K562 (cell line): ENCODE measurements around the gene TMC1. TPM values are rescaled to one million over a fixed set of nuclear protein-coding genes. Genes with fewer than 3 reads are reported as not detected.

Experiments used
- ATAC-seq: fragments of 200-7000 bp; cut with Tn5 transposase; 3 replicates; pipeline ENCODE4 v1.9.1; 2020; ENCODE audit warnings: moderate library complexity
- BruUV-seq: library from RNA; stranded (reverse); fragments of 400-500 nt; replicated peaks from 2 replicates; lab custom pipeline; 2021; lab: Mats Ljungman, UMichigan
- CTCF ChIA-PET: fragments of 300-600 bp; formaldehyde crosslinking; extraction: SDS; loops from one replicate; lab custom pipeline; 2021; ENCODE audit warnings: low intra/inter-chr PET ratio; lab: Yijun Ruan, JAX
- POLR2A ChIA-PET: fragments of 300-600, 350-650 bp; sonication (Branson Sonifier 250); formaldehyde crosslinking; extraction: SDS; loops from one replicate; lab custom pipeline; 2021; ENCODE audit warnings: antibody characterized with exemption, inconsistent platforms; lab: Yijun Ruan, JAX
- DNase-seq, 4 experiments: peaks; one replicate each; pipeline versions ENCODE4 v3.0.0 to v3.0.0-alpha.2; 2011 to 2018; ENCODE audit warnings: low spot score in 3 of 4, mixed read lengths in 3 of 4; ENCODE audit errors: extremely low read depth in 1 of 4
- FAIRE-seq: peaks from 2 replicates; lab custom pipeline; 2011; peaks lifted over from hg19 to GRCh38; lab: Jason Lieb, UNC
- H2AFZ ChIP-seq: 2 replicates; pipeline ENCODE4 v1.6.0; 2011; ENCODE audit warnings: low read depth, low read length, control low read depth, inconsistent platforms
- H3K27ac ChIP-seq: fragments of 200-600 bp; 3 replicates; pipeline ENCODE4 v1.8.0; 2011; ENCODE audit warnings: low read depth, mild to moderate bottlenecking, control low read depth, inconsistent platforms, low read length, moderate library complexity, mixed read lengths; ENCODE audit errors: extremely low read depth
- H3K27me3 ChIP-seq, 2 experiments: fragments of 300-600 bp in 1 of 2; 2 replicates in 1 of 2; 3 replicates in 1 of 2; pipeline versions ENCODE4 v1.6.0 to v1.8.0; 2011; ENCODE audit warnings: inconsistent platforms in 2 of 2, low read length in 2 of 2, mild to moderate bottlenecking in 1 of 2, mixed read lengths in 1 of 2, moderate library complexity in 1 of 2; ENCODE audit not compliant: control insufficient read depth in 2 of 2, insufficient read depth in 2 of 2
- H3K36me3 ChIP-seq: fragments of 300-600 bp; 3 replicates; pipeline ENCODE4 v1.8.0; 2011; ENCODE audit warnings: mild to moderate bottlenecking, low read length, inconsistent platforms; ENCODE audit not compliant: control insufficient read depth, insufficient read depth
- H3K4me1 ChIP-seq, 2 experiments: fragments of 200-600 bp in 1 of 2; replicated peaks in 1 of 2; 2 replicates in 1 of 2; 3 replicates in 1 of 2; pipeline versions ENCODE4 v1.5.1 to v1.8.0; 2011; ENCODE audit warnings: inconsistent platforms in 2 of 2, low read length in 2 of 2, mild to moderate bottlenecking in 1 of 2, mixed read lengths in 1 of 2, moderate library complexity in 1 of 2; ENCODE audit not compliant: control insufficient read depth in 2 of 2, insufficient read depth in 2 of 2
- H3K4me2 ChIP-seq: 2 replicates; pipeline ENCODE4 v1.6.1; 2011; ENCODE audit warnings: low read length, control low read depth, inconsistent platforms, mixed read lengths; ENCODE audit not compliant: insufficient read depth
- H3K4me3 ChIP-seq: fragments of 200-600 bp; sonication (generic), shearing (Covaris generic); 2 replicates; pipeline ENCODE4 v1.5.1; 2016; ENCODE audit warnings: control low read depth, inconsistent platforms
- H3K79me2 ChIP-seq: fragments of 200-600 bp; 3 replicates; pipeline ENCODE4 v1.8.0; 2011; ENCODE audit warnings: low read length, inconsistent platforms; ENCODE audit not compliant: control insufficient read depth, insufficient read depth
- H3K9ac ChIP-seq, 2 experiments: 2 replicates each; pipeline versions ENCODE4 v1.6.0 to v1.6.1; 2011; ENCODE audit warnings: low read depth in 2 of 2, low read length in 2 of 2, control low read depth in 1 of 2, inconsistent platforms in 1 of 2, mild to moderate bottlenecking in 1 of 2, mixed read lengths in 1 of 2; ENCODE audit not compliant: insufficient read depth in 1 of 2
- H3K9me1 ChIP-seq: one replicate; pipeline ENCODE4 v1.6.0; 2011; ENCODE audit warnings: inconsistent platforms, mild to moderate bottlenecking, low read length, moderate library complexity; ENCODE audit not compliant: control insufficient read depth, insufficient read depth
- H3K9me3 ChIP-seq: replicated peaks from 2 replicates; pipeline ENCODE4 v1.5.1; 2011; ENCODE audit warnings: low read depth, low read length, inconsistent platforms; ENCODE audit not compliant: control insufficient read depth, insufficient read depth
- H4K20me1 ChIP-seq: replicated peaks from 2 replicates; pipeline ENCODE4 v1.6.1; 2011; ENCODE audit warnings: low read length, inconsistent platforms, mixed read lengths; ENCODE audit not compliant: control insufficient read depth, insufficient read depth
- DNMT1 ChIP-seq: fragments of 450-650 bp; IDR thresholded peaks from 2 replicates; pipeline ENCODE4 v1.6.1; 2016; ENCODE audit warnings: antibody characterized with exemption, mild to moderate bottlenecking
- MAFG ChIP-seq: fragments of 450-650 bp; conservative IDR thresholded peaks from 2 replicates; pipeline ENCODE4 v1.6.1; 2016; ENCODE audit warnings: missing genetic modification characterization, missing compliant biosample characterization
- MAZ ChIP-seq, 2 experiments: fragments of 450-650 bp in 1 of 2; sonication (generic) in 1 of 2; formaldehyde crosslinking; IDR thresholded peaks in 1 of 2; conservative IDR thresholded peaks in 1 of 2; 2 replicates each; pipeline versions ENCODE4 v1.4.0 to v1.5.0; 2020; ENCODE audit warnings: mild to moderate bottlenecking in 1 of 2, missing genetic modification reagents in 1 of 2
- NFE2L1 ChIP-seq: fragments of 450-650 bp; IDR thresholded peaks from 2 replicates; pipeline ENCODE4 v1.6.1; 2016; ENCODE audit warnings: missing genetic modification characterization, low read depth, mild to moderate bottlenecking, missing compliant biosample characterization, moderate library complexity, borderline replicate concordance
- PHB2 ChIP-seq: fragments of 450-650 bp; IDR thresholded peaks from 2 replicates; pipeline ENCODE4 v1.6.1; 2017; ENCODE audit warnings: low read depth
- SMAD3 ChIP-seq: fragments of 450-650 bp; formaldehyde crosslinking; conservative IDR thresholded peaks from 2 replicates; pipeline ENCODE4 v1.4.0; 2020; ENCODE audit warnings: mild to moderate bottlenecking
- TAF9B ChIP-seq: fragments of 450-650 bp; IDR thresholded peaks from 2 replicates; pipeline ENCODE4 v1.6.1; 2018; ENCODE audit warnings: mild to moderate bottlenecking; ENCODE audit not compliant: partially characterized antibody
- ZNF197 ChIP-seq: fragments of 200-800 bp; sonication (Bioruptor generic); IDR thresholded peaks from 2 replicates; pipeline ENCODE4 v1.6.1; 2016; ENCODE audit warnings: low read depth, missing genetic modification characterization, missing compliant biosample characterization
- in situ Hi-C: fragments of 300-500 bp; cut with MboI; formaldehyde crosslinking; loops from 4 replicates; pipeline ENCODE4 v1.15.0; 2018; ENCODE audit warnings: inconsistent platforms, mixed read lengths
- intact Hi-C: fragments of 100-400 bp; cut with micrococcal nuclease; formaldehyde crosslinking; loops from 2 replicates; pipeline ENCODE4 v1.14.2; 2022
- polyA plus RNA-seq, 8 experiments: library from polyadenylated mRNA; depleted of rRNA in 4 of 8; stranded (reverse) in 5 of 8; unstranded in 3 of 8; fragments of >200 nt; fragmentation: Nextera tagmentation in 2 of 8; fragmentation: Illumina TruSeq in 1 of 8; extraction: Ambion mirVana in 2 of 8; extraction: Trizol in 1 of 8; gene quantifications; 2 replicates each; pipeline versions ENCODE4 v1.2.1 to v1.2.3, GENCODE V29; 2011 to 2014; ENCODE audit warnings: inconsistent platforms in 1 of 8, missing spikeins in 1 of 8
- total RNA-seq, 7 experiments: library from RNA; depleted of rRNA in 6 of 7; stranded (reverse); fragments of >200 nt in 6 of 7; fragmentation: Illumina TruSeq in 2 of 7; extraction: Trizol in 2 of 7; gene quantifications; 2 replicates each; pipeline versions ENCODE4 v1.2.1 to v1.2.3, GENCODE V29; 2011 to 2021; ENCODE audit warnings: low replicate concordance in 1 of 7
- TF ChIP-seq, protein P1 (sequence below): fragments of 250-450 bp; sonication (Bioruptor Pico); IDR thresholded peaks from 2 replicates; pipeline ENCODE4 v1.4.0; 2020
- TF ChIP-seq, protein P2 (sequence below), 2 experiments: fragments of 450-650 bp in 1 of 2; sonication (generic) in 1 of 2; formaldehyde crosslinking in 1 of 2; IDR thresholded peaks in 1 of 2; conservative IDR thresholded peaks in 1 of 2; 2 replicates each; pipeline versions ENCODE4 v1.6.1 to v1.8.1; 2016 to 2023; ENCODE audit warnings: mild to moderate bottlenecking in 2 of 2, moderate library complexity in 2 of 2, inconsistent platforms in 1 of 2, missing genetic modification reagents in 1 of 2

The TMC1 gene
- total and polyA plus RNA-seq, 9 of the 15 experiments (the other 6 are each of a cell fraction or from before 2014, with no cell fraction given): 0.10 to 0.15 TPM; not detected in 7

DNA sequence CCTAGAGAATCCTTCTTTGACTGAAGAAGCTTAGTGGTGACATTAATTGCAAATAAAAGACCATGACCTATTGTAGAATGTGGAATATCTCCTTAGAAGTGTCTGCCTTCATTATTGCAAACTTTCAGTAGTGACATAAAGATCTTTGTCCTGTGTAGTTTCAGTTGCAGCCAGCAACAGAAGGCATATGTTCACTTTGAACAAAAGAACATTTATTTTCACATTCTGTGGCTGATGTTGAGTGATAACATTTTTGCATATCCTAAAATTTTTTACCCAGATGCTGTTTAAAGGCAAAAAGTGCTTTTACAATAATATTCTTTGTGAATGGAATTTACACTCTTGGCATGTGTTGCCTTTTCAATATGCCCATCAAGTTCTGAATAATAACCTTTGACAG lies 165.9 kb downstream of the TMC1 start (continued):
- TF ChIP-seq, protein P1, sequence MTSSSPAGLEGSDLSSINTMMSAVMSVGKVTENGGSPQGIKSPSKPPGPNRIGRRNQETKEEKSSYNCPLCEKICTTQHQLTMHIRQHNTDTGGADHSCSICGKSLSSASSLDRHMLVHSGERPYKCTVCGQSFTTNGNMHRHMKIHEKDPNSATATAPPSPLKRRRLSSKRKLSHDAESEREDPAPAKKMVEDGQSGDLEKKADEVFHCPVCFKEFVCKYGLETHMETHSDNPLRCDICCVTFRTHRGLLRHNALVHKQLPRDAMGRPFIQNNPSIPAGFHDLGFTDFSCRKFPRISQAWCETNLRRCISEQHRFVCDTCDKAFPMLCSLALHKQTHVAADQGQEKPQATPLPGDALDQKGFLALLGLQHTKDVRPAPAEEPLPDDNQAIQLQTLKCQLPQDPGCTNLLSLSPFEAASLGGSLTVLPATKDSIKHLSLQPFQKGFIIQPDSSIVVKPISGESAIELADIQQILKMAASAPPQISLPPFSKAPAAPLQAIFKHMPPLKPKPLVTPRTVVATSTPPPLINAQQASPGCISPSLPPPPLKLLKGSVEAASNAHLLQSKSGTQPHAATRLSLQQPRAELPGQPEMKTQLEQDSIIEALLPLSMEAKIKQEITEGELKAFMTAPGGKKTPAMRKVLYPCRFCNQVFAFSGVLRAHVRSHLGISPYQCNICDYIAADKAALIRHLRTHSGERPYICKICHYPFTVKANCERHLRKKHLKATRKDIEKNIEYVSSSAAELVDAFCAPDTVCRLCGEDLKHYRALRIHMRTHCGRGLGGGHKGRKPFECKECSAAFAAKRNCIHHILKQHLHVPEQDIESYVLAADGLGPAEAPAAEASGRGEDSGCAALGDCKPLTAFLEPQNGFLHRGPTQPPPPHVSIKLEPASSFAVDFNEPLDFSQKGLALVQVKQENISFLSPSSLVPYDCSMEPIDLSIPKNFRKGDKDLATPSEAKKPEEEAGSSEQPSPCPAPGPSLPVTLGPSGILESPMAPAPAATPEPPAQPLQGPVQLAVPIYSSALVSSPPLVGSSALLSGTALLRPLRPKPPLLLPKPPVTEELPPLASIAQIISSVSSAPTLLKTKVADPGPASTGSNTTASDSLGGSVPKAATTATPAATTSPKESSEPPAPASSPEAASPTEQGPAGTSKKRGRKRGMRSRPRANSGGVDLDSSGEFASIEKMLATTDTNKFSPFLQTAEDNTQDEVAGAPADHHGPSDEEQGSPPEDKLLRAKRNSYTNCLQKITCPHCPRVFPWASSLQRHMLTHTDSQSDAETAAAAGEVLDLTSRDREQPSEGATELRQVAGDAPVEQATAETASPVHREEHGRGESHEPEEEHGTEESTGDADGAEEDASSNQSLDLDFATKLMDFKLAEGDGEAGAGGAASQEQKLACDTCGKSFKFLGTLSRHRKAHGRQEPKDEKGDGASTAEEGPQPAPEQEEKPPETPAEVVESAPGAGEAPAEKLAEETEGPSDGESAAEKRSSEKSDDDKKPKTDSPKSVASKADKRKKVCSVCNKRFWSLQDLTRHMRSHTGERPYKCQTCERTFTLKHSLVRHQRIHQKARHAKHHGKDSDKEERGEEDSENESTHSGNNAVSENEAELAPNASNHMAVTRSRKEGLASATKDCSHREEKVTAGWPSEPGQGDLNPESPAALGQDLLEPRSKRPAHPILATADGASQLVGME (CRISPR knock-in tag): no peak
- TF ChIP-seq NFE2L1 (tag): no peak

DNA sequence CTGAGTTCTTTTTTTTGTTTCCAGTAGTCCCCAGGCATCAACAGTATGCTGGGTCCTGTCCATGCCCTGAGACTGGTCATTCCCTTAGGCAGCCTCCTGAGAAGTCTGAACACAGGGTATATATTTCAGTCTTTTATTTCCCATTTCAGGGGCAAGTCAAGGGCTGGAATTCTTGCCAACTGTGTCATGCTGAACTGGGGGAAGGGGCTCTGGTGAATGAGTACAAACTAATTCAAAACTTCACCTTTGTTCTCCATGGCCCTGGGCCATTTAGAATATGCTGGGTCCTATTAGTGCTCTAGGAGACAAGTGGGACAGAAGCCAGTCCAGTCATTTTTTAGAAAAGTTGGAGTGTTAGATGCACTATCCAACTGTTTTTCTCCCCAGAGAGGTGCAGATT lies 170.3 kb downstream of the TMC1 start:
- Histone ChIP-seq H3K4me2 (no peak overlapping the region), H3K4me3 (no peak overlapping the region), H2AFZ (no peak overlapping the region), H3K36me3 (no peaks in the 10 kb centered on the region), H3K9me1 (no peaks in the 10 kb centered on the region), H3K9me3 (no peaks in the 10 kb centered on the region), H3K27ac (no peak overlapping the region), H3K4me1 (no peaks in the 10 kb centered on the region), H3K9ac (no peak overlapping the region), H3K79me2 (no peaks in the 10 kb centered on the region), H3K27me3 (no peaks in the 10 kb centered on the region), H4K20me1 (no peaks in the 10 kb centered on the region)
- POLR2A ChIA-PET: no interaction called here
- DNase-seq: no peak
- in situ Hi-C loops (no loop called here), intact Hi-C loops (no loop called here)
- BruUV-seq: no TSS peak
- CTCF ChIA-PET: no interaction called here
- no peak for FAIRE-seq
- ATAC-seq: no peak
- TF ChIP-seq, protein P2, sequence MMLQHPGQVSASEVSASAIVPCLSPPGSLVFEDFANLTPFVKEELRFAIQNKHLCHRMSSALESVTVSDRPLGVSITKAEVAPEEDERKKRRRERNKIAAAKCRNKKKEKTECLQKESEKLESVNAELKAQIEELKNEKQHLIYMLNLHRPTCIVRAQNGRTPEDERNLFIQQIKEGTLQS (IDR thresholded peaks at IDR 0.05): no peak
- TF ChIP-seq, protein P2 (CRISPR knock-in tag; conservative IDR thresholded peaks at IDR 0.05): no peak
- TF ChIP-seq TAF9B: no peak
- TF ChIP-seq PHB2: no peak
- no peak for TF ChIP-seq SMAD3 (CRISPR knock-in tag)
- no peak for TF ChIP-seq ZNF197 (CRISPR knock-in tag)
- TF ChIP-seq MAZ (CRISPR knock-in tag; conservative IDR thresholded peaks at IDR 0.05 in 1 of 2, IDR thresholded peaks at IDR 0.05 in 1 of 2): no peak
- no peak for TF ChIP-seq DNMT1
- TF ChIP-seq MAFG (tag): no peak
